Activated naive CD4-positive, alpha-beta T cell treated with anti-CD3 and anti-CD28 coated beads, Interleukin-2, amount 10 ng/mL, durations not matched to agents 7 days and 5 days (primary cell): ENCODE data around the gene LGI4.

Experiments used
- CTCF ChIA-PET: fragments of 350-600 bp; sonication (Branson Sonifier 250); formaldehyde crosslinking; loops from one replicate; lab custom pipeline; 2021; ENCODE audit warnings: antibody characterized with exemption; lab: Charles Lee
- DNase-seq: peaks from one replicate; pipeline ENCODE4 v3.0.0-alpha.2; 2020
- H3K27ac Mint-ChIP-seq: one replicate; pipeline ENCODE4 v1.8.0; 2021; ENCODE audit warnings: mild to moderate bottlenecking, moderate library complexity, mixed read lengths
- H3K27me3 Mint-ChIP-seq: one replicate; pipeline ENCODE4 v1.8.0; 2021; ENCODE audit warnings: mild to moderate bottlenecking, mixed read lengths
- H3K36me3 Mint-ChIP-seq: one replicate; pipeline ENCODE4 v1.8.0; 2021; ENCODE audit warnings: mixed read lengths
- H3K4me1 Mint-ChIP-seq: one replicate; pipeline ENCODE4 v1.8.0; 2021; ENCODE audit warnings: mixed read lengths
- H3K4me3 Mint-ChIP-seq: one replicate; pipeline ENCODE4 v1.8.0; 2021; ENCODE audit warnings: mild to moderate bottlenecking, moderate library complexity, mixed read lengths
- H3K9me3 Mint-ChIP-seq: one replicate; pipeline ENCODE4 v1.8.0; 2021; ENCODE audit warnings: mixed read lengths

Gene LGI4

GRCh38 chr19:35134601-35135242 is at the start of gene LGI4:
Gene LGI4 (minus strand): TSS chr19:35135059. CDS start chr19:35134680, 379 bp downstream.
- no peaks in the 10 kb centered on the region for H3K36me3 Mint-ChIP-seq
- peaks cover 24% of the 10 kb centered on the region for H3K27me3 Mint-ChIP-seq
- DNase-seq, result no peak
- CTCF ChIA-PET, result interaction anchor here (0.7 to 4.7 kb wide), 10 partner anchors 10 to 328 kb away, joined by 3 to 39 read pairs (median 4); partner anchors contain the start of gene FXYD3
- H3K9me3 Mint-ChIP-seq, result no peaks in the 10 kb centered on the region
- H3K27ac Mint-ChIP-seq, result no peak within 1 kb of the TSS
- peaks cover 4% of the 10 kb centered on the region for H3K4me1 Mint-ChIP-seq
- H3K4me3 Mint-ChIP-seq, result no peak within 1 kb of the TSS

GRCh38 chr19:35184267-35184666 is 49.4 kb upstream of the LGI4 start:
- Mint-ChIP-seq H3K36me3 (peaks cover 4% of the 10 kb centered on the region), H3K9me3 (peaks cover 21% of the 10 kb centered on the region), H3K4me3 (no peak overlapping the region), H3K27me3 (peaks cover 4% of the 10 kb centered on the region), H3K27ac (no peak overlapping the region), H3K4me1 (peaks cover 25% of the 10 kb centered on the region)
- CTCF ChIA-PET, result no interaction called here
- no peak for DNase-seq

DNA sequence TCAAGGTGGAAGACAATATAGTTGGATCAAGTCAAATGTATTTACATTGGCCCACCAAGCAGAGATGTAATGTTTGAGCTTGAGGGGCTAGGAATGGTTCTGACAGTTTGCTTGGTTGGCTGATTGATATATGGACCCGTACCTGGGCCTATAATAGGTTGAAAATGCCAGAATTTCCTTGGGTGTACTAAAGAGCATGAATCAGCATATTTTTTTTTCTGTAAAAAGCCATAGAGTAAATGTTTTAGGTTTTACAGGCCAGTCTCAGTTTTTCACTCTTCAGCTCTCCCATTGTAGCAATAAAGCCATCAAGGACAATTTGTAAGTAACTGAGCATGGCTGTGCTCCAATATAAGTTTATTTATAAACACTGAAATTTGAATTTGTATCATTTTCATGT is 46.5 kb upstream of the LGI4 start:
- CTCF ChIA-PET, result interaction anchor here (1.0 to 1.5 kb wide), 2 partner anchors 9 to 39 kb away, joined by 3 read pairs; no protein-coding TSS in a partner anchor
- no peak for DNase-seq
- Mint-ChIP-seq H3K4me3 (no peak overlapping the region), H3K27ac (no peak overlapping the region), H3K27me3 (no peaks in the 10 kb centered on the region), H3K4me1 (peaks cover 45% of the 10 kb centered on the region), H3K9me3 (peaks cover 32% of the 10 kb centered on the region), H3K36me3 (peaks cover 15% of the 10 kb centered on the region)

DNA sequence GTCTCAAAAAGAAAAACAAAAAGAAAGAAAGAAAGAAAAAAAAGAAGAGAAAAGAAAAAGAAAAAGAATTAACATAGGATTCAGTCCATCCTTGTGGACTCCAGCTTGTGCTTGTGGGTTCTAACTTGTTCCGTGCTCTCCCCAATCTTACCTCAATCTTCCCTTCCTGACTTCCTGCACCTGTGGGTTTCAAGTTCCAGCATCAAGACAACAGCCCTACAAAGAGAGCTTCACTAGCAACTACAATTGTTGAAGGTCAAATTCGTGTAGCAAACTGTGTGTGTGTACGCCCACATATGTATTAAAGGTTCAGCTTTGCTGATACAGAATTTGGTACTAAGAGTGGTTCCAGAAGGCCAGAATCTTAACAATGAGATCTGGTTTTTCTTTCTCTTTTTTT is 45.0 kb upstream of the LGI4 start:
- DNase-seq, result no peak
- Mint-ChIP-seq H3K9me3 (peaks cover 30% of the 10 kb centered on the region), H3K27me3 (no peaks in the 10 kb centered on the region), H3K27ac (peak overlapping the region; percentile 29), H3K36me3 (peaks cover 15% of the 10 kb centered on the region), H3K4me3 (no peak overlapping the region), H3K4me1 (peaks cover 55% of the 10 kb centered on the region)
- CTCF ChIA-PET, result interaction anchor here (1.2 kb wide), 1 partner anchor 34 kb away, joined by 5 read pairs; no protein-coding TSS in a partner anchor

- DNase-seq, result no peak
Observed at GRCh38 chr19:35178701-35179100, 43.8 kb upstream of the LGI4 start.

DNA sequence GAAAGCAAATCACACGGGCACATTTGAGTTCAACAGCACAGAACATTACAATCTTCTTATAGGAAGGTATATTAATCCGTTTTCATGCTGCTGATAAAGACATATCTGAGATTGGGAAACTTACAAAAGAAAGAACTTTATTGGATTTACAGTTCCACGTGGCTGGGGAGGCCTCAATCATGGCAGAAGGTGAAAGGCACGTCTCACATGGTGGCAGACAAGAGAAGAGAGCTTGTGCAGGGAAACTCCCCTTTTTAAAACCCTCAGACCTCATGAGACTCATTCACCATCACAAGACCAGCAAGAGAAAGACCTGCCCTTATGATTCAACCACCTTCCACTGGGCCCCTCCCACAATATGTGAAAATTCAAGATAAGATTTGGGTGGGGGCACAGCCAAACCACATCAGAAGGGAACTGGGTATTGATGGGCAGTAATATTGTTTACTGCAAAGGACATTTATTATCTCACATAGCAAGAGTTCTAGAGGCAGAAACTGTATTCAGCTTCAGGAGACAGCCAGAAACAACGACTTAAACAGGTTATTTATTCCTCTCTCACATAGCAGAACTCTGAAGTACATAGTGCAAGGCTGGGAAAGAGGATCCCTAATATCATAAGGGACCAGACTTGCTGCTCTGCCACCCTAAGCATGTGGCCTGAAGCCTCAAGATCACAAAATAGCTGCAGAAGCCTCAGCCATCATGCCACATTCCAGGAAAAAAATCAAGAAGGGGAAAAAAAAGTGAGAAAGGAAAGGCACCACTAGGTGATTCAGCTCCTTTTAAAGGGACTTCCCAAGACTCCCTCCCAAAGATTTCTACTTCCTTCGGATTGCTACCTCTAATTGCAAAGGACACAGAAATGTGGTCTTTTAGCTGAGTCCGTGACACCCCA is 42.8 kb upstream of the LGI4 start:
- Mint-ChIP-seq H3K4me3 (no peak overlapping the region), H3K9me3 (peaks cover 22% of the 10 kb centered on the region), H3K27ac (no peak overlapping the region), H3K27me3 (no peaks in the 10 kb centered on the region), H3K4me1 (peaks cover 57% of the 10 kb centered on the region), H3K36me3 (peaks cover 22% of the 10 kb centered on the region)
- no peak for DNase-seq
- CTCF ChIA-PET, result interaction anchor here (0.7 kb wide), 1 partner anchor 23 kb away, joined by 3 read pairs; no protein-coding TSS in a partner anchor

More at GRCh38 chr19:35178701-35179100, 43.8 kb upstream of the LGI4 start:
- Mint-ChIP-seq H3K4me1 (peaks cover 51% of the 10 kb centered on the region), H3K36me3 (peaks cover 16% of the 10 kb centered on the region), H3K4me3 (no peak overlapping the region), H3K9me3 (peaks cover 22% of the 10 kb centered on the region), H3K27me3 (no peaks in the 10 kb centered on the region), H3K27ac (no peak overlapping the region)
- CTCF ChIA-PET, result no interaction called here

- H3K4me1 Mint-ChIP-seq, result peaks cover 69% of the 10 kb centered on the region
- H3K36me3 Mint-ChIP-seq, result peaks cover 35% of the 10 kb centered on the region
- CTCF ChIA-PET, result interaction anchor here (1.2 kb wide), 1 partner anchor 35 kb away, joined by 4 read pairs; no protein-coding TSS in a partner anchor
- H3K27ac Mint-ChIP-seq, result no peak overlapping the region
- no peak overlapping the region for H3K4me3 Mint-ChIP-seq
- peaks cover 24% of the 10 kb centered on the region for H3K9me3 Mint-ChIP-seq
- no peak for DNase-seq
- no peaks in the 10 kb centered on the region for H3K27me3 Mint-ChIP-seq
Observed at GRCh38 chr19:35176181-35176570, 41.3 kb upstream of the LGI4 start.

- peaks cover 49% of the 10 kb centered on the region for H3K36me3 Mint-ChIP-seq
- H3K27me3 Mint-ChIP-seq, result no peaks in the 10 kb centered on the region
- peaks cover 21% of the 10 kb centered on the region for H3K9me3 Mint-ChIP-seq
- no peak overlapping the region for H3K4me3 Mint-ChIP-seq
- DNase-seq, result no peak
- no peak overlapping the region for H3K27ac Mint-ChIP-seq
- H3K4me1 Mint-ChIP-seq, result peaks cover 68% of the 10 kb centered on the region
- CTCF ChIA-PET, result no interaction called here
Observed at GRCh38 chr19:35174226-35174625, 39.4 kb upstream of the LGI4 start.

DNA sequence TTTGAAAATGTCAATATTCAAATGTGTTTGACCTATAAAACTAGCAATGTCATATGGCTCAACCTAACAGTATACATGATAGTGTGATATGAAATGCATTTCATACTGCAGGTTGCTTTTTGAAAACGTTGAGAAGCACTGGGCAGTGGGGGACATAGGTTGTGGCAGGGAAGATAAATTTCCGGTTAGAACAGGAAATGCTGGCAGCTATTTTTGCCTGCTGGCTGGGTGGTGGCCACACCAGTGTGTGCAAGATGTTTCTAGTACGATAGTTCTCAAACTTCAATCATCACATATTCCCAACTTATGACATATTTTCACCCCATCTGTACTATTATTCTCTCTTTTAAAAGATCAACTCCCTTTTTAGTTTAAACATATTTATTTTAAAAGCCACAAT is 36.9 kb upstream of the LGI4 start:
- DNase-seq, result no peak
- Mint-ChIP-seq H3K27ac (peak overlapping the region; percentile 87), H3K36me3 (peaks cover 60% of the 10 kb centered on the region), H3K4me3 (no peak overlapping the region), H3K4me1 (peaks cover 70% of the 10 kb centered on the region), H3K27me3 (no peaks in the 10 kb centered on the region), H3K9me3 (peaks cover 5% of the 10 kb centered on the region)
- CTCF ChIA-PET, result interaction anchor here (1.1 to 2.7 kb wide), 4 partner anchors 10 to 125 kb away, joined by 3 to 8 read pairs (median 3); no protein-coding TSS in a partner anchor

DNA sequence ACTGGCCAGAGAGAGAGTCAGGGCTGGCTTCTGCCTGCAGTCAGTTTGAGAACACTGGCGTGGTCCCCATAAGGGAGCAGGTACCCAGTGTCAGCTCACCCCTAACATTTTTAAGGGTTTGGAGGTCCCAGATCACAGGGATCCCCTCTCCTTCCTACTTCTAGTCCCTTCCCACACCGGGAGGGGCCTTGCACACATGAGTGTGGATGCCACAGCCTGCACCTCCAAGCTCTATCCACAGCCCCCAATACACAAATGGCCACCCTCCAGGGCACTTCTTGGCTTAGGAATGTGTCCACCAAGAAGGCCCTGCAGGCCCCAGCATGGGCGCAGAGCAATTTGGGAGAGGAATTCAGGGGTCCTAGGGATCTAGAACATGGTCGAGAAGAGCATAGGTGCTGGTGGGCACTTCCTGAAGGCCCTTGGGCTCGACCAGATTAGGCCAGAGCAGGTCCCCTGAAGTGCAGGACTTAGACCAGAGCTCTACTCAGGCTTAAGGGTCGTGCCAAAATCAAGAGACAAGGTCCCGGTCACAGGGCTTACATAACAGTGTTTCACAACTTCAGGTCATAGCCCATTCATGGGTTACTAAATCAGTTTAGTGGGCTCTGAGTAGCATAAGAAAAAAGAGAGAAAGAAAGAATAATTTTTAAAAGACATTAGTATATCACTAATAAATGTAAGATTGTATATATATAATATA is 35.7 kb upstream of the LGI4 start:
- Mint-ChIP-seq H3K27me3 (no peaks in the 10 kb centered on the region), H3K36me3 (peaks cover 72% of the 10 kb centered on the region), H3K9me3 (peaks cover 18% of the 10 kb centered on the region), H3K4me3 (no peak overlapping the region), H3K4me1 (peaks cover 75% of the 10 kb centered on the region), H3K27ac (peak overlapping the region; percentile 74)
- CTCF ChIA-PET, result interaction anchor here (2.7 kb wide), 1 partner anchor 29 kb away, joined by 8 read pairs; no protein-coding TSS in a partner anchor
- no peak for DNase-seq

- Mint-ChIP-seq H3K9me3 (peaks cover 23% of the 10 kb centered on the region), H3K36me3 (peaks cover 83% of the 10 kb centered on the region), H3K4me1 (peaks cover 73% of the 10 kb centered on the region), H3K4me3 (no peak overlapping the region), H3K27ac (peak overlapping the region; percentile 81), H3K27me3 (no peaks in the 10 kb centered on the region)
- CTCF ChIA-PET, result no interaction called here
- no peak for DNase-seq
Observed at GRCh38 chr19:35169221-35169995, 34.5 kb upstream of the LGI4 start.

GRCh38 chr19:35168196-35168595 is 33.3 kb upstream of the LGI4 start:
- no peak for DNase-seq
- Mint-ChIP-seq H3K27ac (peak overlapping the region; percentile 75), H3K9me3 (peaks cover 32% of the 10 kb centered on the region), H3K27me3 (no peaks in the 10 kb centered on the region), H3K4me3 (no peak overlapping the region), H3K36me3 (peaks cover 91% of the 10 kb centered on the region), H3K4me1 (peaks cover 75% of the 10 kb centered on the region)
- CTCF ChIA-PET, result no interaction called here
